Spleen (tissue), 11 donors: ENCODE results near the gene BRD3. TPM values are rescaled to one million over a fixed set of nuclear protein-coding genes. Genes with fewer than 3 reads are reported as not detected.

Source experiments
- DNase-seq: peaks from one replicate; pipeline ENCODE4 v3.0.0-alpha.2; 2020
- H3K27ac ChIP-seq, 8 donors: fragments of 200-600 bp; sonication (generic) in 7 of 8; 1 replicate in 4 of 8; 2 replicates in 4 of 8; pipeline versions ENCODE4 v1.5.0 to v1.8.0; 2016 to 2021; ENCODE audit warnings: inconsistent platforms in 4 of 8, mild to moderate bottlenecking in 4 of 8, moderate library complexity in 1 of 8
- H3K27me3 ChIP-seq, 7 donors: fragments of 200-600 bp; sonication (generic) in 6 of 7; replicated peaks in 1 of 7; 1 replicate in 4 of 7; 2 replicates in 3 of 7; pipeline versions ENCODE4 v1.5.0 to v1.8.0; 2016 to 2021; ENCODE audit warnings: inconsistent platforms in 3 of 7, mild to moderate bottlenecking in 1 of 7
- H3K36me3 ChIP-seq, 6 donors: fragments of 200-600 bp; sonication (generic) in 5 of 6; 1 replicate in 4 of 6; 2 replicates in 2 of 6; pipeline versions ENCODE4 v1.5.0 to v1.8.0; 2016 to 2021; ENCODE audit warnings: inconsistent platforms in 2 of 6
- H3K4me1 ChIP-seq, 6 donors: fragments of 200-600 bp; sonication (generic) in 5 of 6; 1 replicate in 3 of 6; 2 replicates in 3 of 6; pipeline versions ENCODE4 v1.5.0 to v1.8.0; 2016 to 2021; ENCODE audit warnings: inconsistent platforms in 3 of 6
- H3K4me3 ChIP-seq, 8 donors: fragments of 200-600 bp; sonication (generic) in 7 of 8; 1 replicate in 4 of 8; 2 replicates in 4 of 8; pipeline versions ENCODE4 v1.5.0 to v1.8.0; 2016 to 2021; ENCODE audit warnings: inconsistent platforms in 4 of 8, mild to moderate bottlenecking in 4 of 8, moderate library complexity in 2 of 8
- H3K9me3 ChIP-seq, 8 donors: fragments of 200-600 bp; sonication (generic) in 7 of 8; 1 replicate in 4 of 8; 2 replicates in 4 of 8; pipeline versions ENCODE4 v1.5.0 to v1.8.0; 2016 to 2021; ENCODE audit warnings: inconsistent platforms in 4 of 8
- POLR2A ChIP-seq, 3 donors: fragments of 450-650 bp; IDR thresholded peaks; one replicate each; pipeline ENCODE4 v1.5.1; 2017; ENCODE audit warnings: antibody characterized with exemption in 3 of 3, mild to moderate bottlenecking in 1 of 3
- POLR2AphosphoS5 ChIP-seq, 3 donors: sonication (generic); formaldehyde crosslinking; IDR thresholded peaks; one replicate each; pipeline ENCODE4 v1.5.1; 2017; ENCODE audit warnings: antibody characterized with exemption in 3 of 3
- WGBS, 5 donors: extraction: QIAGEN DNeasy Blood & Tissue Kit in 3 of 5; methylation state at CpG; one replicate each; pipeline versions ENCODE4 v1.1.5 to v1.1.7; 2013 to 2018; 5-methylcytosine and 5-hydroxymethylcytosine counted together
- intact Hi-C: fragments of 100-400 bp; cut with DNase I; formaldehyde crosslinking; loops from one replicate; pipeline ENCODE4 v1.15.0; 2023; ENCODE audit warnings: low total_unique reads
- polyA plus RNA-seq, 3 donors: library from polyadenylated mRNA; stranded (reverse); fragments of 200-250 nt; gene quantifications; one replicate each; pipeline ENCODE4 v1.2.1, GENCODE V29; 2013
- total RNA-seq, 7 donors: library from RNA; depleted of rRNA in 3 of 7; stranded (reverse); fragments of >200 nt in 3 of 7; fragmentation: NEBNext Ultra II Directional in 4 of 7; extraction: Animal tissue kit (Norgen Biotek cat#: 25700) in 4 of 7; gene quantifications; one replicate each; pipeline versions ENCODE4 v1.1.0 to v1.2.1, GENCODE V29; 2016 to 2021
- TF ChIP-seq, protein P1 (sequence below), 11 experiments: fragments of 200-600 bp in 7 of 11; fragments of 450-650 bp in 4 of 11; sonication (generic) in 4 of 11; IDR thresholded peaks in 8 of 11; conservative IDR thresholded peaks in 3 of 11; 1 replicate in 7 of 11; 2 replicates in 4 of 11; pipeline versions ENCODE4 v1.4.0 to v1.8.0; 2016 to 2021; ENCODE audit warnings: antibody characterized with exemption in 11 of 11, inconsistent platforms in 4 of 11, mild to moderate bottlenecking in 1 of 11
- donor health status: healthy with polysubstance abuse.
- donor health status: DM: no; HTN: no; CAD: no; lungs with moderate emphysema.
- donor health status: DM: no; HTN: no; CAD: no.
- donor health status: Bipolar disorder and iron deficiency.
- donor health status: healthy.
- donor health status: DM: no; HTN: no; CAD: no.
- donor health status: DM: yes; HTN: yes; CAD: no.

Gene BRD3
- total and polyA plus RNA-seq, 10 donors: 5.9 to 54.0 (median 30.0) TPM

GRCh38 chr9:134061019-134061687, 6.7 kb downstream of the BRD3 start:
- peaks cover 45 to 100% (median 98%) of the 10 kb centered on the region in 6 donors for H3K4me1 ChIP-seq

DNA sequence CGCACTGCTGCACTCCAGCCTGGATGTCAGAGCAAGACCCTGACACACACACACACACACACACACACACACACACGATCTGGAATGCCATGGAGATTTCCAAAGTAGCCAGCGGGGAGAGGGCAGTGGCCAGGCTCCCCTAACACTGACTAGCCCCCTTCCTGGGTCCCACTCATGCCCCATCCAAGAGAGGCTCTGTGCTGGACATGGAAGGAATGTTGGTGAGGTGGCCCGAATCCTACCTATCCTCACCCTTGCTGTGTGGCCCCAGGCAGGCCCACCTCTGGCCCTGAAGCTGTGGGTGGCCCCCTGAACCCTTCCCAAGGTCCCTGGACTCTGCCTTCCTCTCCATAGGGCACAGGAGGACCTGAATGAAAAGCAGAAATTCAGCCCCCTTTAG, 7.3 kb downstream of the BRD3 start:
- Histone ChIP-seq H3K27me3 (no peaks in the 10 kb centered on the region), H3K9me3 (no peaks in the 10 kb centered on the region), H3K36me3 (peaks cover 0 to 23% (median 0%) of the 10 kb centered on the region in 6 donors), H3K4me3 (no peak overlapping the region), H3K27ac (peak overlapping the region in 3 of 8 donors; percentile 38 to 67 (median 44)), H3K4me1 (peaks cover 47 to 100% (median 98%) of the 10 kb centered on the region in 6 donors)
- intact Hi-C loops: loop anchor here (10.0 kb wide), 1 partner anchor 74 kb away; the partner anchor contains the start of gene WDR5
- TF ChIP-seq POLR2A (IDR thresholded peaks at IDR 0.05) (no peak), POLR2AphosphoS5 (IDR thresholded peaks at IDR 0.05) (no peak)
- TF ChIP-seq, protein P1, sequence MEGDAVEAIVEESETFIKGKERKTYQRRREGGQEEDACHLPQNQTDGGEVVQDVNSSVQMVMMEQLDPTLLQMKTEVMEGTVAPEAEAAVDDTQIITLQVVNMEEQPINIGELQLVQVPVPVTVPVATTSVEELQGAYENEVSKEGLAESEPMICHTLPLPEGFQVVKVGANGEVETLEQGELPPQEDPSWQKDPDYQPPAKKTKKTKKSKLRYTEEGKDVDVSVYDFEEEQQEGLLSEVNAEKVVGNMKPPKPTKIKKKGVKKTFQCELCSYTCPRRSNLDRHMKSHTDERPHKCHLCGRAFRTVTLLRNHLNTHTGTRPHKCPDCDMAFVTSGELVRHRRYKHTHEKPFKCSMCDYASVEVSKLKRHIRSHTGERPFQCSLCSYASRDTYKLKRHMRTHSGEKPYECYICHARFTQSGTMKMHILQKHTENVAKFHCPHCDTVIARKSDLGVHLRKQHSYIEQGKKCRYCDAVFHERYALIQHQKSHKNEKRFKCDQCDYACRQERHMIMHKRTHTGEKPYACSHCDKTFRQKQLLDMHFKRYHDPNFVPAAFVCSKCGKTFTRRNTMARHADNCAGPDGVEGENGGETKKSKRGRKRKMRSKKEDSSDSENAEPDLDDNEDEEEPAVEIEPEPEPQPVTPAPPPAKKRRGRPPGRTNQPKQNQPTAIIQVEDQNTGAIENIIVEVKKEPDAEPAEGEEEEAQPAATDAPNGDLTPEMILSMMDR (IDR thresholded peaks at IDR 0.05 in 8 of 11, conservative IDR thresholded peaks at IDR 0.05 in 3 of 11): no peak
- 74 to 85% (median 77%) methylated on average over 1 to 4 of the region's 4 CpGs for WGBS, 5 donors
- peak; percentile 42 for DNase-seq

More at GRCh38 chr9:134061019-134061687, 6.7 kb downstream of the BRD3 start:
- no peak overlapping the region for H3K4me3 ChIP-seq
- DNase-seq: peak; percentile 58
- TF ChIP-seq POLR2A (IDR thresholded peaks at IDR 0.05) (no peak), POLR2AphosphoS5 (IDR thresholded peaks at IDR 0.05) (no peak)
- TF ChIP-seq, protein P1 (IDR thresholded peaks at IDR 0.05 in 8 of 11, conservative IDR thresholded peaks at IDR 0.05 in 3 of 11): no peak
- no peaks in the 10 kb centered on the region for H3K9me3 ChIP-seq
- peak overlapping the region in 3 of 8 donors; percentile 38 to 67 (median 44) for H3K27ac ChIP-seq
- H3K36me3 ChIP-seq: peaks cover 0 to 23% (median 0%) of the 10 kb centered on the region in 6 donors
- H3K27me3 ChIP-seq: no peaks in the 10 kb centered on the region
- intact Hi-C loops: loop anchor here (10.0 kb wide), 1 partner anchor 74 kb away; the partner anchor contains the start of gene WDR5
- 71 to 94% (median 87%) methylated on average over 2 to 4 of the region's 4 CpGs; no CpG with 5 or more reads in 1 of the 5 donors for WGBS, 5 donors

DNA sequence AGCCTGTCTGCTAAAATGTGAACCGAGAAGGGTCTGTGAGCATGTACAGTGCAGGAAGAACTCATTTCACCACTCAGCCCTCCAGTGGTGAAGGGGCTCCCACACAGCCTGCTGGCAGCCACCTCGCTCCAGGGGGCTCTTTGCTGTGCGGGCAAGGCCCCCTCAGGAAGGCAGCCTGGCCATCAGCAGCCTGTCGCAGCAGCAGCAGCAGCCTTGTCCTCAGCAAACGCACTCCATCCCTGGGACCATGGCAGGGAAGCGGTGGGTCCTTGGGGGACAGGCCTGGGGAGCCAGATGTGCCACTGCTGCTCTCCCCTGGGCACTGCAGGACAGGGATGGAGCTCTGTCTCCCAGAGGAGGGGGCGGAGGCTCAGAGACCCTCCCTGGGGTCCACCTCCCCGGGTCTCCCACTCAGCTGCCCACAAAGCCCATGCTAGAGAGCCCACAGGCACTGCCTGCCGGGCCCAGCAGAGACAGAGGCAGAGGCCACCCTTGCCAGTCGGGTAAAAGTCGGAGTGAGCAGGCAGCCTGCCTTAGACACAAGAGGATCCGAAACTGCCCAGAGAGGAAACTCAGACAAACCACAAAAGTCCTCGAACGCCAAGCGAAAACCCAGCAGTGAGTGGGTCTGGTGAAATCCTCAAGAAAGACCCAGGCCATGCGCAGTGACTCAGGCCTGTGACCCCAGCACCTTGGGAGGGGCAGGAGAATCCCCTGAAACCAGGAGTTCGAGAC, 8.0 kb downstream of the BRD3 start:
- 35 to 53% (median 49%) methylated on average over 12 to 17 of the region's 17 CpGs for WGBS, 5 donors
- intact Hi-C loops: loop anchor here (10.0 kb wide), 1 partner anchor 75 kb away; the partner anchor contains the start of gene WDR5
- Histone ChIP-seq H3K4me1 (peaks cover 51 to 100% (median 98%) of the 10 kb centered on the region in 6 donors), H3K9me3 (no peaks in the 10 kb centered on the region), H3K27me3 (no peaks in the 10 kb centered on the region), H3K4me3 (peak overlapping the region in 1 of 8 donors; percentile 34), H3K27ac (peak overlapping the region in 4 of 8 donors; percentile 26 to 67 (median 41)), H3K36me3 (peaks cover 0 to 27% (median 0%) of the 10 kb centered on the region in 6 donors)
- TF ChIP-seq, protein P1 (IDR thresholded peaks at IDR 0.05 in 8 of 11, conservative IDR thresholded peaks at IDR 0.05 in 3 of 11): no peak
- peak; percentile 37 to 52 (median 42) for TF ChIP-seq POLR2AphosphoS5 (IDR thresholded peaks at IDR 0.05)
- peak; percentile 87 for DNase-seq
